HepG2 (cell line): ENCODE measurements around the gene GDF7. TPM values are rescaled to one million over a fixed set of nuclear protein-coding genes. Genes with fewer than 3 reads are reported as not detected.
A peak's percentile ranks its signal among the peaks of the same experiment; 100 is the strongest.

Experiments
- BCL3 ChIP-seq: sonication (generic); formaldehyde crosslinking; IDR thresholded peaks from 2 replicates; pipeline ENCODE4 v1.5.1; 2020; ENCODE audit warnings: mild to moderate bottlenecking, missing genetic modification reagents, moderate library complexity
- CEBPZ ChIP-seq: IDR thresholded peaks from 2 replicates; pipeline ENCODE4 v1.6.1; 2012; ENCODE audit warnings: low read length, improper control_type of control experiment
- FOXK1 ChIP-seq: sonication (generic); formaldehyde crosslinking; IDR thresholded peaks from 2 replicates; pipeline ENCODE4 v1.4.0; 2020; ENCODE audit warnings: low read depth, missing genetic modification reagents, borderline replicate concordance
- IRF9 ChIP-seq: sonication (generic); formaldehyde crosslinking; IDR thresholded peaks from 2 replicates; pipeline ENCODE4 v1.8.0; 2022; ENCODE audit warnings: missing genetic modification reagents, mild to moderate bottlenecking, borderline replicate concordance
- KLF6 ChIP-seq: IDR thresholded peaks from 2 replicates; pipeline ENCODE4 v1.8.0; 2016; ENCODE audit warnings: missing biosample characterization, missing genetic modification reagents
- PHF5A ChIP-seq: IDR thresholded peaks from one replicate; pipeline ENCODE4 v1.6.1; 2018; ENCODE audit warnings: low read depth, missing genetic modification reagents; ENCODE audit not compliant: unreplicated experiment
- RCOR2 ChIP-seq: IDR thresholded peaks from 2 replicates; pipeline ENCODE4 v1.6.1; 2016; ENCODE audit warnings: missing biosample characterization, missing genetic modification reagents
- YEATS4 ChIP-seq: sonication (generic); formaldehyde crosslinking; IDR thresholded peaks from 2 replicates; pipeline ENCODE4 v1.4.0; 2020; ENCODE audit warnings: missing genetic modification reagents, borderline replicate concordance
- ZBTB10 ChIP-seq: sonication (generic); formaldehyde crosslinking; IDR thresholded peaks from 2 replicates; pipeline ENCODE4 v1.4.0; 2020; ENCODE audit warnings: missing genetic modification reagents, borderline replicate concordance
- ZBTB39 ChIP-seq: sonication (generic); formaldehyde crosslinking; IDR thresholded peaks from 2 replicates; pipeline ENCODE4 v1.5.0; 2020; ENCODE audit warnings: missing genetic modification reagents
- ZFAT ChIP-seq: sonication (generic); formaldehyde crosslinking; conservative IDR thresholded peaks from 2 replicates; pipeline ENCODE4 v1.8.1; 2023; ENCODE audit warnings: missing genetic modification reagents, inconsistent platforms
- ZFP41 ChIP-seq: sonication (generic); formaldehyde crosslinking; IDR thresholded peaks from 2 replicates; pipeline ENCODE4 v1.4.0; 2020; ENCODE audit warnings: mild to moderate bottlenecking, missing genetic modification reagents, borderline replicate concordance
- ZNF276 ChIP-seq: sonication (generic); formaldehyde crosslinking; IDR thresholded peaks from 2 replicates; pipeline ENCODE4 v1.4.0; 2020; ENCODE audit warnings: mild to moderate bottlenecking, low read depth, missing genetic modification reagents
- ZNF33A ChIP-seq: sonication (generic); formaldehyde crosslinking; IDR thresholded peaks from 2 replicates; pipeline ENCODE4 v1.5.1; 2020; ENCODE audit warnings: missing genetic modification reagents, mild to moderate bottlenecking, moderate library complexity, borderline replicate concordance
- polyA plus RNA-seq, 8 experiments: library from polyadenylated mRNA; depleted of rRNA in 3 of 8; stranded (reverse) in 7 of 8; unstranded in 1 of 8; fragments of >200 nt; fragmentation: Illumina TruSeq in 4 of 8; extraction: Trizol in 4 of 8; gene quantifications; 2 replicates each; pipeline versions ENCODE4 v1.2.1 to v1.2.3, GENCODE V29; 2011 to 2016; ENCODE audit warnings: low read depth in 4 of 8, missing spikeins in 1 of 8, mixed read lengths in 1 of 8; ENCODE audit not compliant: insufficient read depth in 1 of 8
- total RNA-seq, 5 experiments: library from RNA; depleted of rRNA; stranded (reverse); fragments of >200 nt; fragmentation: Illumina TruSeq; extraction: Trizol; gene quantifications; 2 replicates each; pipeline ENCODE4 v1.2.3, GENCODE V29; 2016; ENCODE audit warnings: low read depth in 1 of 5

Gene GDF7
- total and polyA plus RNA-seq, 2 of the 13 experiments (the other 11 are each of a cell fraction or from before 2014, with no cell fraction given) = 1.6 to 15.0 TPM

GRCh38 chr2:20661421-20662307, 5.3 kb upstream of the GDF7 start (continued):
- no peak for TF ChIP-seq ZBTB10 (CRISPR knock-in tag)
- TF ChIP-seq FOXK1 = no peak
- TF ChIP-seq ZFAT (CRISPR knock-in tag) = no peak
- TF ChIP-seq BCL3 (CRISPR knock-in tag) = 0 out of 2 replicates have a peak, but pooled peaks have one; percentile 35
- no peak for TF ChIP-seq ZNF33A (CRISPR knock-in tag)
- peak; percentile 58 for TF ChIP-seq RCOR2
- TF ChIP-seq YEATS4 = no peak
- peak; percentile 45; the same call in 1 of the 2 replicates for TF ChIP-seq IRF9 (CRISPR knock-in tag)
- TF ChIP-seq ZBTB39 (CRISPR knock-in tag) = no peak
- TF ChIP-seq CEBPZ = no peak
- peak; percentile 41; the same call in 1 of the 2 replicates for TF ChIP-seq ZFP41
- no peak for TF ChIP-seq KLF6
- no peak for TF ChIP-seq PHF5A
- no peak for TF ChIP-seq ZNF276 (CRISPR knock-in tag)
